HCT116 (cell line): ENCODE data around the gene SMPDL3A.

ENCODE experiments used
- CBX3 ChIP-seq: IDR thresholded peaks from 2 replicates; pipeline ENCODE4 v1.6.1; 2012; ENCODE audit warnings: low read depth
- CEBPB ChIP-seq: IDR thresholded peaks from 2 replicates; pipeline ENCODE4 v1.6.1; 2012; ENCODE audit warnings: low read depth
- ELF1 ChIP-seq: IDR thresholded peaks from 2 replicates; pipeline ENCODE4 v1.6.1; 2012; ENCODE audit warnings: low read depth, borderline replicate concordance
- JUND ChIP-seq: IDR thresholded peaks from 2 replicates; pipeline ENCODE4 v1.6.1; 2012
- POLR2A ChIP-seq: IDR thresholded peaks from 2 replicates; pipeline ENCODE4 v1.7.0; 2011; ENCODE audit warnings: borderline replicate concordance; ENCODE audit not compliant: insufficient read depth, insufficient read length; ENCODE audit errors: extremely low read depth
- POLR2AphosphoS5 ChIP-seq: IDR thresholded peaks from 2 replicates; pipeline ENCODE4 v1.6.1; 2011; ENCODE audit warnings: mild to moderate bottlenecking, low read depth, low read length, moderate library complexity
- RAD21 ChIP-seq: IDR thresholded peaks from 2 replicates; pipeline ENCODE4 v1.6.1; 2012; ENCODE audit warnings: low read depth, mild to moderate bottlenecking
- SRF ChIP-seq: IDR thresholded peaks from 2 replicates; pipeline ENCODE4 v1.6.1; 2012; ENCODE audit warnings: low read depth
- YY1 ChIP-seq: IDR thresholded peaks from 2 replicates; pipeline ENCODE4 v1.6.1; 2011; ENCODE audit warnings: low read length, low read depth, moderate library complexity, mild to moderate bottlenecking; ENCODE audit not compliant: insufficient replicate concordance; ENCODE audit errors: extremely low read depth
- ZFX ChIP-seq: fragments of 450-650 bp; IDR thresholded peaks from 2 replicates; pipeline ENCODE4 v1.6.1; 2017
- ZNF274 ChIP-seq: fragments of 200-500 bp; sonication (Bioruptor generic); IDR thresholded peaks from 2 replicates; pipeline ENCODE4 v1.6.1; 2014; ENCODE audit warnings: mild to moderate bottlenecking, low read depth, low read length, inconsistent platforms
- TF ChIP-seq, protein P1 (sequence below), 3 experiments: fragments of 200-600 bp in 1 of 3; sonication (generic) in 1 of 3; IDR thresholded peaks in 2 of 3; conservative IDR thresholded peaks in 1 of 3; 2 replicates each; pipeline ENCODE4 v1.5.1; 2012 to 2017; ENCODE audit warnings: low read depth in 2 of 3, low read length in 2 of 3, antibody characterized with exemption in 1 of 3, borderline replicate concordance in 1 of 3, control low read depth in 1 of 3, mild to moderate bottlenecking in 1 of 3, mixed read lengths in 1 of 3, mixed run types in 1 of 3, moderate library complexity in 1 of 3; ENCODE audit not compliant: insufficient read depth in 1 of 3
- TF ChIP-seq, protein P2 (sequence below): IDR thresholded peaks from 2 replicates; pipeline ENCODE4 v1.6.1; 2012

GRCh38 chr6:122808121-122808885 lies 19.2 kb downstream of the SMPDL3A start:
- TF ChIP-seq SRF (no peak), ELF1 (no peak), YY1 (no peak), RAD21 (no peak), CEBPB (no peak), CBX3 (no peak), POLR2AphosphoS5 (no peak), ZFX (no peak), POLR2A (no peak), JUND (no peak), ZNF274 (no peak)
- TF ChIP-seq, protein P1, sequence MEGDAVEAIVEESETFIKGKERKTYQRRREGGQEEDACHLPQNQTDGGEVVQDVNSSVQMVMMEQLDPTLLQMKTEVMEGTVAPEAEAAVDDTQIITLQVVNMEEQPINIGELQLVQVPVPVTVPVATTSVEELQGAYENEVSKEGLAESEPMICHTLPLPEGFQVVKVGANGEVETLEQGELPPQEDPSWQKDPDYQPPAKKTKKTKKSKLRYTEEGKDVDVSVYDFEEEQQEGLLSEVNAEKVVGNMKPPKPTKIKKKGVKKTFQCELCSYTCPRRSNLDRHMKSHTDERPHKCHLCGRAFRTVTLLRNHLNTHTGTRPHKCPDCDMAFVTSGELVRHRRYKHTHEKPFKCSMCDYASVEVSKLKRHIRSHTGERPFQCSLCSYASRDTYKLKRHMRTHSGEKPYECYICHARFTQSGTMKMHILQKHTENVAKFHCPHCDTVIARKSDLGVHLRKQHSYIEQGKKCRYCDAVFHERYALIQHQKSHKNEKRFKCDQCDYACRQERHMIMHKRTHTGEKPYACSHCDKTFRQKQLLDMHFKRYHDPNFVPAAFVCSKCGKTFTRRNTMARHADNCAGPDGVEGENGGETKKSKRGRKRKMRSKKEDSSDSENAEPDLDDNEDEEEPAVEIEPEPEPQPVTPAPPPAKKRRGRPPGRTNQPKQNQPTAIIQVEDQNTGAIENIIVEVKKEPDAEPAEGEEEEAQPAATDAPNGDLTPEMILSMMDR (IDR thresholded peaks at IDR 0.05 in 2 of 3, conservative IDR thresholded peaks at IDR 0.05 in 1 of 3; ENCODE audit: borderline replicate concordance in 1 of 3, insufficient read depth in 1 of 3, low read depth in 2 of 3, low read length in 2 of 3): no peak
- TF ChIP-seq, protein P2, sequence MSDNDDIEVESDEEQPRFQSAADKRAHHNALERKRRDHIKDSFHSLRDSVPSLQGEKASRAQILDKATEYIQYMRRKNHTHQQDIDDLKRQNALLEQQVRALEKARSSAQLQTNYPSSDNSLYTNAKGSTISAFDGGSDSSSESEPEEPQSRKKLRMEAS: no peak
